ENCODE data around the gene SECISBP2.
"Not testable (repeated sequence)": the region's sequence is repeated elsewhere in the genome, so short reads cannot be mapped to it uniquely, and the experiment has no call there.

SECISBP2 gene

GRCh38 chr9:89278551-89278950, 39.7 kb upstream of the SECISBP2 start:
- H3K4me3 ChIP-seq (ENCODE audit: low read depth, low read length) = no peak overlapping the region
- in situ Hi-C loops (cut with HindIII; ENCODE audit: low sequenced_read_pairs) = no loop called here
- no peak for DNase-seq (ENCODE audit: low read depth, low spot score)
- TF ChIP-seq, protein P1, sequence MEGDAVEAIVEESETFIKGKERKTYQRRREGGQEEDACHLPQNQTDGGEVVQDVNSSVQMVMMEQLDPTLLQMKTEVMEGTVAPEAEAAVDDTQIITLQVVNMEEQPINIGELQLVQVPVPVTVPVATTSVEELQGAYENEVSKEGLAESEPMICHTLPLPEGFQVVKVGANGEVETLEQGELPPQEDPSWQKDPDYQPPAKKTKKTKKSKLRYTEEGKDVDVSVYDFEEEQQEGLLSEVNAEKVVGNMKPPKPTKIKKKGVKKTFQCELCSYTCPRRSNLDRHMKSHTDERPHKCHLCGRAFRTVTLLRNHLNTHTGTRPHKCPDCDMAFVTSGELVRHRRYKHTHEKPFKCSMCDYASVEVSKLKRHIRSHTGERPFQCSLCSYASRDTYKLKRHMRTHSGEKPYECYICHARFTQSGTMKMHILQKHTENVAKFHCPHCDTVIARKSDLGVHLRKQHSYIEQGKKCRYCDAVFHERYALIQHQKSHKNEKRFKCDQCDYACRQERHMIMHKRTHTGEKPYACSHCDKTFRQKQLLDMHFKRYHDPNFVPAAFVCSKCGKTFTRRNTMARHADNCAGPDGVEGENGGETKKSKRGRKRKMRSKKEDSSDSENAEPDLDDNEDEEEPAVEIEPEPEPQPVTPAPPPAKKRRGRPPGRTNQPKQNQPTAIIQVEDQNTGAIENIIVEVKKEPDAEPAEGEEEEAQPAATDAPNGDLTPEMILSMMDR (IDR thresholded peaks at IDR 0.05; ENCODE audit: low read depth, low read length) = no peak

GRCh38 chr9:89278997-89279739, 39.1 kb upstream of the SECISBP2 start:
- no peak overlapping the region for H3K4me3 ChIP-seq (ENCODE audit: low read depth, low read length)
- in situ Hi-C loops (cut with HindIII; ENCODE audit: low sequenced_read_pairs) = no loop called here

DNA sequence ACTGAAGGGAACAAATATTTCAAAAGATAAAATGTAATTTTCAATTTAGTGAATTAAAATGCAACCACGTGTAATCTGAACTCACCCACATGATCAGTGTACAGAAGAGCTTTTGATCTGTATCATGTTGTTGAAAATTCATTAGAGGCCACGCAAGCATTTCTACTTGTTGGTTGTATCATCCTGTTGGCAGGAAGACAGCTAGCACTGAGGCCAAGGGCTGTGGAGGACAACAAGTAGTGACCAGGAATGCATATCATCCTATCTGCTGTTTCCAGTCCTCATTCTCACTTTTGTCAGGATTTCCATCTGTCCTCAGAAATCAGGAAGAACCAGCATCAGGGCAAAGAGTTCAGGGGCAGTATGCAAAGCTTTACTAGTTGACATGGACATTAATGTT, 37.2 kb upstream of the SECISBP2 start:
- TF ChIP-seq, protein P1 (IDR thresholded peaks at IDR 0.05; ENCODE audit: low read depth, low read length) = no peak
- DNase-seq (ENCODE audit: low read depth, low spot score) = no peak
- H3K4me3 ChIP-seq (ENCODE audit: low read depth, low read length) = no peak overlapping the region
- in situ Hi-C loops (cut with HindIII; ENCODE audit: low sequenced_read_pairs) = no loop called here

More at GRCh38 chr9:89278997-89279739, 39.1 kb upstream of the SECISBP2 start:
- TF ChIP-seq, protein P1 (IDR thresholded peaks at IDR 0.05; ENCODE audit: low read depth, low read length) = peak; percentile 77
- DNase-seq (ENCODE audit: low read depth, low spot score) = peak; percentile 74

- DNase-seq (ENCODE audit: low read depth, low spot score); H3K4me3 ChIP-seq (ENCODE audit: low read depth, low read length); in situ Hi-C loops (cut with HindIII; ENCODE audit: low sequenced_read_pairs): not testable (repeated sequence)
These were observed 35.9 kb upstream of the SECISBP2 start for GRCh38 chr9:89282248-89282968.

GRCh38 chr9:89284076-89284475, 34.2 kb upstream of the SECISBP2 start:
- TF ChIP-seq, protein P1 (IDR thresholded peaks at IDR 0.05; ENCODE audit: low read depth, low read length) = no peak
- in situ Hi-C loops (cut with HindIII; ENCODE audit: low sequenced_read_pairs) = no loop called here
- H3K4me3 ChIP-seq (ENCODE audit: low read depth, low read length) = no peak overlapping the region
- DNase-seq (ENCODE audit: low read depth, low spot score) = no peak

DNA sequence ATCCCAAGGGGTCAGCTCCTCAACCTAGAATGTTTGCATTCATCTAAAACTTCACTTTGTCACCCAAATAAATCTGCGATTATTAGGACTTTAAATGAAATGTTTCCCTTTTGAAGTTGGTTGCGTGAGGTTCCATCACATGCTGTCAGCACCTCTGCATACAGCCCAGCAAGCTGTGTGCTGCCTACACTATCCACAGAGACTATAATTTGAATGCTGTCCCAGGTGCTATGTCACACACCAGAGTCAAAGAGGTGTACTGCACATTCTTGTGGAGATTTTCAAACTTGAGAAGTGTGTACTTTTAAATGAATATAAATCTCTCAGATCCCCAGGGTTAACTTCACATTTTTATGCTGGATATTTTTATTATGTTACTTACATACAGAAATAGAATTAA, 26.6 kb upstream of the SECISBP2 start:
- H3K4me3 ChIP-seq (ENCODE audit: low read depth, low read length) = no peak overlapping the region
- TF ChIP-seq, protein P1 (IDR thresholded peaks at IDR 0.05; ENCODE audit: low read depth, low read length) = no peak
- DNase-seq (ENCODE audit: low read depth, low spot score) = no peak
- in situ Hi-C loops (cut with HindIII; ENCODE audit: low sequenced_read_pairs) = no loop called here

DNA sequence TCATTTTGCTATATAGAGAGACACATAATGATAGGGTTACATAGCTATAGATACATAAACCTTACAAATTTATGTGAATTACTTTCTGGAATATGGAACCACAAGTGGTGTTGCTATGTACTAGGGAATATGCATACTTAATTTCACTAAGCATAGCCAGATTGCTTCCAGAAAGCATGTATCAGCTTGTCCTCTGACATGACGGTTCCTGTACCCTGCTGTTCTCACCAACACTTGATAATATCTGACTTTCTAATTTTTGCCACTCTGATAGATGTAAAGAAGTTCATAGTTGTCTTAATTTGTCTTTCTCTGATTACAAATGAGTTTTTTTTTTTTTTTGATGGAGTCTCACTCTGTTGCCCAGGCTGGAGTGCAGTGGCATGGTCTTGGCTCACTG, 25.3 kb upstream of the SECISBP2 start:
- H3K4me3 ChIP-seq (ENCODE audit: low read depth, low read length) = no peak overlapping the region
- TF ChIP-seq, protein P1 (IDR thresholded peaks at IDR 0.05; ENCODE audit: low read depth, low read length) = no peak
- DNase-seq (ENCODE audit: low read depth, low spot score) = no peak
- in situ Hi-C loops (cut with HindIII; ENCODE audit: low sequenced_read_pairs) = no loop called here
